ENCODE results near the gene NAA60. TPM values are rescaled to one million over a fixed set of nuclear protein-coding genes. Genes with fewer than 3 reads are reported as not detected.

The NAA60 gene
- polyA plus RNA-seq, 1 donor from 2014 or later = 32.0 TPM

GRCh38 chr16:3468501-3468900 lies 25.0 kb downstream of the NAA60 start:
- H3K4me3 ChIP-seq (ENCODE audit: low read length) = no peak overlapping the region
- H2AFZ ChIP-seq (ENCODE audit: low read depth, low read length) = no peak overlapping the region
- no peak overlapping the region for H3K9ac ChIP-seq (ENCODE audit: low read length)
- H3K79me2 ChIP-seq (replicated peaks; ENCODE audit: insufficient read depth, low read length) = peaks cover 32% of the 10 kb centered on the region
- TF ChIP-seq MXI1 (conservative IDR thresholded peaks at IDR 0.05; ENCODE audit: poor library complexity, severe bottlenecking) (no peak), TAF1 (IDR thresholded peaks at IDR 0.05; ENCODE audit: low read depth) (no peak), SMC3 (conservative IDR thresholded peaks at IDR 0.05; ENCODE audit: poor library complexity) (no peak), REST (IDR thresholded peaks at IDR 0.05; ENCODE audit: borderline replicate concordance) (no peak), POLR2AphosphoS5 (IDR thresholded peaks at IDR 0.05) (no peak), EZH2 (IDR thresholded peaks at IDR 0.05; ENCODE audit: borderline replicate concordance, insufficient read depth, low read length, poor library complexity, severe bottlenecking) (no peak), CTCF (IDR thresholded peaks at IDR 0.05; ENCODE audit: poor library complexity, severe bottlenecking) (no peak), EP300 (conservative IDR thresholded peaks at IDR 0.05; ENCODE audit: poor library complexity, severe bottlenecking) (no peak), RAD21 (conservative IDR thresholded peaks at IDR 0.05) (no peak)
- no peak overlapping the region for H3K27ac ChIP-seq (ENCODE audit: low read length)
- no peaks in the 10 kb centered on the region for H3K9me2 ChIP-seq (ENCODE audit: insufficient read depth, low read length)
- H4K20me1 ChIP-seq (ENCODE audit: insufficient read depth) = no peaks in the 10 kb centered on the region
- no peaks in the 10 kb centered on the region for H3K36me3 ChIP-seq (ENCODE audit: insufficient read depth, low read length)
- no peaks in the 10 kb centered on the region for H3K27me3 ChIP-seq (ENCODE audit: insufficient read depth, low read depth, low read length)
- H3K4me2 ChIP-seq (ENCODE audit: low read length) = no peak overlapping the region
- no peaks in the 10 kb centered on the region for H3F3A ChIP-seq (ENCODE audit: insufficient read depth, low read length, poor library complexity, severe bottlenecking)
- no peaks in the 10 kb centered on the region for H3K9me3 ChIP-seq (ENCODE audit: low read length)

- Histone ChIP-seq H3K79me2 (replicated peaks; ENCODE audit: insufficient read depth, low read length) (peaks cover 22% of the 10 kb centered on the region), H4K20me1 (ENCODE audit: insufficient read depth) (no peaks in the 10 kb centered on the region), H3K36me3 (ENCODE audit: insufficient read depth, low read length) (no peaks in the 10 kb centered on the region), H3K27me3 (ENCODE audit: insufficient read depth, low read depth, low read length) (no peaks in the 10 kb centered on the region), H3K9me2 (ENCODE audit: insufficient read depth, low read length) (no peaks in the 10 kb centered on the region), H3K27ac (ENCODE audit: low read length) (no peak overlapping the region), H3K9ac (ENCODE audit: low read length) (no peak overlapping the region), H3K9me3 (ENCODE audit: low read length) (no peaks in the 10 kb centered on the region), H2AFZ (ENCODE audit: low read depth, low read length) (no peak overlapping the region), H3K4me2 (ENCODE audit: low read length) (no peak overlapping the region), H3F3A (ENCODE audit: insufficient read depth, low read length, poor library complexity, severe bottlenecking) (no peaks in the 10 kb centered on the region), H3K4me3 (ENCODE audit: low read length) (no peak overlapping the region)
- TF ChIP-seq REST (IDR thresholded peaks at IDR 0.05; ENCODE audit: borderline replicate concordance) (no peak), MXI1 (conservative IDR thresholded peaks at IDR 0.05; ENCODE audit: poor library complexity, severe bottlenecking) (no peak), RAD21 (conservative IDR thresholded peaks at IDR 0.05) (no peak), SMC3 (conservative IDR thresholded peaks at IDR 0.05; ENCODE audit: poor library complexity) (no peak)
Measured at GRCh38 chr16:3469736-3470135, 26.3 kb downstream of the NAA60 start.

Measured in neural cell (in vitro differentiated cells).